Tibial artery (tissue), 4 donors: ENCODE measurements around the gene CD34.

ENCODE experiments used
- DNase-seq, 2 donors: peaks; one replicate each; pipeline ENCODE4 v3.0.0-alpha.2; 2019
- H3K27ac ChIP-seq, 2 donors: fragments of 200-600 bp; sonication (generic) in 1 of 2; 1 replicate in 1 of 2; 2 replicates in 1 of 2; pipeline ENCODE4 v1.5.1; 2018 to 2019; ENCODE audit warnings: mild to moderate bottlenecking in 1 of 2
- H3K27me3 ChIP-seq, 2 donors: fragments of 200-600 bp; sonication (generic) in 1 of 2; one replicate each; pipeline versions ENCODE4 v1.5.1 to v1.6.0; 2016 to 2019
- H3K36me3 ChIP-seq, 3 donors: fragments of 200-600 bp; sonication (generic) in 2 of 3; one replicate each; pipeline ENCODE4 v1.5.1; 2016 to 2019; ENCODE audit warnings: mild to moderate bottlenecking in 2 of 3
- H3K4me1 ChIP-seq, 4 donors: fragments of 200-600 bp; sonication (generic) in 2 of 4; 1 replicate in 3 of 4; 2 replicates in 1 of 4; pipeline ENCODE4 v1.5.1; 2016 to 2019
- H3K4me3 ChIP-seq, 2 donors: fragments of 200-600 bp; sonication (generic) in 1 of 2; 1 replicate in 1 of 2; 2 replicates in 1 of 2; pipeline ENCODE4 v1.5.1; 2018 to 2019; ENCODE audit warnings: mild to moderate bottlenecking in 2 of 2
- H3K9me3 ChIP-seq, 3 donors: fragments of 200-600 bp; sonication (generic) in 1 of 3; one replicate each; pipeline ENCODE4 v1.5.1; 2016 to 2019
- intact Hi-C: fragments of 100-400 bp; cut with DNase I; formaldehyde crosslinking; loops from one replicate; pipeline ENCODE4 v1.15.0; 2023; ENCODE audit warnings: low total_unique reads
- TF ChIP-seq, protein P1 (sequence below), 2 experiments: fragments of 200-600 bp in 1 of 2; fragments of 450-650 bp in 1 of 2; IDR thresholded peaks; one replicate each; pipeline ENCODE4 v1.5.1; 2017 to 2019; ENCODE audit warnings: antibody characterized with exemption in 2 of 2, mild to moderate bottlenecking in 1 of 2, moderate library complexity in 1 of 2

Gene CD34

DNA sequence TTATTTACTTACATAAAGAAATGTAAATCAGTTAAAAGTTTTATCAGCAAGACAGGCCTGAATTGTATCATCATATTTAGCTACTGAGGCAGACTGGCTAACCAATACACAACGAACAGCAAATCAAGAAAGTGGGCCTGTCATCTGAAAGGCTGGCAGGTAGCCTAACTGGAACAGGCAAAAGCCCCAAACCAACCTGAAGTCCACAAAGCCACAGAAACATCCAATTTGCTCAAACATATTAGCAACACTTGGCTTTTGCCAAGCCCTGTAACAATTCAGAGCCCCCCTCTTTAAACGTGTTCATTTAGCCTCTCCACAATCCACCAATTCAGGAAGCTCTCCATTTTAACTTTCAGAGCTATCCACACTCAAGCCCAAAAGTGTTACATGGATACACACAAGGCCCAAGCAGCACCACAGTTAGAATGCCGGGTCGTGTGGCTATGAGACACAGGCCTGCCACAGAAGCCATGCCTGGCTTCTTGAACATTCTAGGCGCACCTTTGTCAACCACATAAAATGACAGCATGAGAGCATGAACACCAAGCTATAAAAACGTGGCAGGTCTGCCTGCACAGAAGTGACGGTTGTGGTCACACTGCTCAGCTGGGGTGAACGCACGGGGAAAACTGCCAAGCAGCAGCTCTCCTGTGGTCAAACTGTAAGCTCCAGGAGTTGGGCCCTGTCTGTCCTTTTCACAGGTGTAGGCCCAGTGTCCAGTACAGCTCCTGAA is 49.3 kb downstream of the CD34 start:
- Histone ChIP-seq H3K9me3 (no peaks in the 10 kb centered on the region), H3K4me3 (no peak overlapping the region), H3K27me3 (no peaks in the 10 kb centered on the region), H3K4me1 (peaks cover 6 to 75% (median 51%) of the 10 kb centered on the region in 4 donors), H3K27ac (peak overlapping the region; percentile 4 to 24), H3K36me3 (peaks cover 0 to 10% (median 5%) of the 10 kb centered on the region in 3 donors)
- intact Hi-C loops = no loop called here
- TF ChIP-seq, protein P1, sequence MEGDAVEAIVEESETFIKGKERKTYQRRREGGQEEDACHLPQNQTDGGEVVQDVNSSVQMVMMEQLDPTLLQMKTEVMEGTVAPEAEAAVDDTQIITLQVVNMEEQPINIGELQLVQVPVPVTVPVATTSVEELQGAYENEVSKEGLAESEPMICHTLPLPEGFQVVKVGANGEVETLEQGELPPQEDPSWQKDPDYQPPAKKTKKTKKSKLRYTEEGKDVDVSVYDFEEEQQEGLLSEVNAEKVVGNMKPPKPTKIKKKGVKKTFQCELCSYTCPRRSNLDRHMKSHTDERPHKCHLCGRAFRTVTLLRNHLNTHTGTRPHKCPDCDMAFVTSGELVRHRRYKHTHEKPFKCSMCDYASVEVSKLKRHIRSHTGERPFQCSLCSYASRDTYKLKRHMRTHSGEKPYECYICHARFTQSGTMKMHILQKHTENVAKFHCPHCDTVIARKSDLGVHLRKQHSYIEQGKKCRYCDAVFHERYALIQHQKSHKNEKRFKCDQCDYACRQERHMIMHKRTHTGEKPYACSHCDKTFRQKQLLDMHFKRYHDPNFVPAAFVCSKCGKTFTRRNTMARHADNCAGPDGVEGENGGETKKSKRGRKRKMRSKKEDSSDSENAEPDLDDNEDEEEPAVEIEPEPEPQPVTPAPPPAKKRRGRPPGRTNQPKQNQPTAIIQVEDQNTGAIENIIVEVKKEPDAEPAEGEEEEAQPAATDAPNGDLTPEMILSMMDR (IDR thresholded peaks at IDR 0.05) = no peak
- DNase-seq = no peak

DNA sequence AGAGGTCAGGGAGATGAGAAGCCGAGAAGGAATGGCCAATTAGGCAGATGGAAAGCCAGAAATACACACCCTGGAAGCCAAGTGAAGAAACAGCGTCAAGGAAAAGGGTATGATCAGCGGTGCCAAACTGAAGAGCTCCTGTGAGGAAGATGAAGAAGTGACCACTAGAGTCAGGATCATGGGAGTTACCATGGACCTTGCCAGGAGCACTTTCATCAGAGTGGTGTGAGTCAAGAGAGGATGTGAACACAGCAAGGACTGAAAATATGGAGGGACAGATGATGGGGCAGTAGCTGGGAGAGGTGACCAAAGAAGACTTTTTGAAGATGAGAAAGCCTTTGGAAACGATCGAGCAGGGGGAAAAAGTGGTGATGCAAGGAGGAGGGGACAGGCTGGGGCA is 50.4 kb downstream of the CD34 start:
- Histone ChIP-seq H3K36me3 (peaks cover 0 to 10% (median 5%) of the 10 kb centered on the region in 3 donors), H3K27me3 (no peaks in the 10 kb centered on the region), H3K4me1 (peaks cover 6 to 71% (median 42%) of the 10 kb centered on the region in 4 donors), H3K4me3 (no peak overlapping the region), H3K27ac (no peak overlapping the region), H3K9me3 (no peaks in the 10 kb centered on the region)
- TF ChIP-seq, protein P1 (IDR thresholded peaks at IDR 0.05) = no peak
- intact Hi-C loops = no loop called here
- DNase-seq = peak in 1 of 2 donors; percentile 61

DNA sequence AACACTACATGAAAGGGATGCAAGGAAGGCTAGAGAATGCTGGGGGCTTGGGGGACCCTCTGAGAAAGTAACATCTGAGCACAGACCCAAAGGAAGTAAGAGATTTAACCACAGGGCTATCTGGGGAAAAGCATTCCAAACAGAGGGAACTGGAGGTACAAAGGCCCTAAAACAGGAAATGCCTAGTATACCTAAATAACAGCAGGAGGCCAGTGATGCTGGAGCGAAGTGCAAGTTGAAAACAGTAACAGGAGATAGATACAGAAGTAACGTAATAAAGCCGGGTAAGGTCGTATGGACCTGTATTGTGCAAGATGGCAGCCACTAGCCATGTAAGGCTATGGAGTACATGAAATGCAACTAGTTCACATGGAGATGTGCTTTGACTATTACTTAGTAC is 52.1 kb downstream of the CD34 start:
- Histone ChIP-seq H3K27ac (no peak overlapping the region), H3K4me1 (peaks cover under 1 to 61% (median 31%) of the 10 kb centered on the region in 4 donors), H3K4me3 (no peak overlapping the region), H3K36me3 (peaks cover 0 to 10% (median 5%) of the 10 kb centered on the region in 3 donors), H3K9me3 (no peaks in the 10 kb centered on the region), H3K27me3 (no peaks in the 10 kb centered on the region)
- DNase-seq = no peak
- intact Hi-C loops = no loop called here
- TF ChIP-seq, protein P1 (IDR thresholded peaks at IDR 0.05) = no peak

DNA sequence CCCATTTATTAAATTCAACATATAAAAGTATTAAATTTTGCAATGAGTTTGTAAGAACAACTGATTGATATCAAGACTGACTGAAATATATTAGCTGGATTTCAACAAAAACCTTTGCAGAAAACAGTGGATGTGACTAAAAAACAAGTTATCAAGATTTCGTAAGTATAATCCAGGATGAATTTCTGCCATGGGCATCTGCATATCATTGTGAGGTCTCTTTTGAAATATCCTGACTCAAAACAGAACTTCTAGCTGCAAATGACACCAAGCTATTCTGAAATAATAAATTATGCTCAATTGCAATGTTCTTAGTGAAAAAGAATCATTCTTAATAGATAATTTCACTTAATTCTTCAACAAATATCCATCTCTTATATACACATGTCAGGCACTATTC is 52.6 kb downstream of the CD34 start:
- TF ChIP-seq, protein P1 (IDR thresholded peaks at IDR 0.05) = no peak
- no peaks in the 10 kb centered on the region for H3K27me3 ChIP-seq
- intact Hi-C loops = no loop called here
- peaks cover 0 to 61% (median 32%) of the 10 kb centered on the region in 4 donors for H3K4me1 ChIP-seq
- no peak overlapping the region for H3K27ac ChIP-seq
- DNase-seq = no peak
- H3K4me3 ChIP-seq = no peak overlapping the region
- peaks cover 0 to 10% (median 5%) of the 10 kb centered on the region in 3 donors for H3K36me3 ChIP-seq
- H3K9me3 ChIP-seq = no peaks in the 10 kb centered on the region

DNA sequence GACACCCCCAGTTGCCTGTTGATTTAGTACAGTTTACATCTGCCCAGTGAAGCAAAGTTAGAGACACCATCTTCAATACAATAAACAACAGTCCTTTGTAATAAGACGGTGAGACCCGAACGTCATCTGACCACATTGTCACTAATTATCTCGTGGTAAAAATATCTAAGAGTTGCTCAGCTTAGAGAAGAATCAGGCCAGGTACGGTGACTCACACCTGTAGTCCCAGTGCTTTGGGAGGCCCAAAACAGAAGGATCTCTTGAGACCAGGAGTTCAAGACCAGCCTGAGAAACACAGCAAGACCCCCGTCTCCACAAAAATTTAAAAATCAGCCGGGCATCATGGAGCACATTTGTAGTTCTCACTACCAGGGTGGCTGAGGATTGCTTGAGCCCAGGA is 53.5 kb downstream of the CD34 start:
- no peak for DNase-seq
- TF ChIP-seq, protein P1 (IDR thresholded peaks at IDR 0.05) = no peak
- intact Hi-C loops = no loop called here
- Histone ChIP-seq H3K36me3 (peaks cover 0 to 10% (median 5%) of the 10 kb centered on the region in 3 donors), H3K4me3 (no peak overlapping the region), H3K27me3 (no peaks in the 10 kb centered on the region), H3K4me1 (peaks cover 0 to 67% (median 39%) of the 10 kb centered on the region in 4 donors), H3K27ac (no peak overlapping the region), H3K9me3 (no peaks in the 10 kb centered on the region)
